Pancreas (tissue), 10 donors: ENCODE results near the gene C10orf105. TPM values are rescaled to one million over a fixed set of nuclear protein-coding genes. Genes with fewer than 3 reads are reported as not detected.

ENCODE experiments used
- ATAC-seq, 4 donors: fragments of 200-7000 bp; cut with Tn5 transposase; one replicate each; pipeline versions ENCODE4 v1.8.0 to v1.9.1; 2020; ENCODE audit warnings: mild to moderate bottlenecking in 4 of 4, moderate library complexity in 4 of 4
- DNase-seq, 6 donors: peaks; one replicate each; pipeline ENCODE4 v3.0.0-alpha.2; 2020
- FAIRE-seq: peaks from 2 replicates; lab custom pipeline; 2012; peaks lifted over from hg19 to GRCh38; lab: Jason Lieb, UNC
- H3K27ac ChIP-seq, 4 donors: fragments of 200-600 bp; sonication (generic); 1 replicate in 3 of 4; 2 replicates in 1 of 4; pipeline versions ENCODE4 v1.5.0 to v1.8.0; 2020
- H3K27me3 ChIP-seq, 4 donors: fragments of 200-600 bp; one replicate each; pipeline ENCODE4 v1.8.0; 2021
- H3K36me3 ChIP-seq, 3 donors: fragments of 200-600 bp; sonication (generic) in 1 of 3; one replicate each; pipeline versions ENCODE4 v1.5.0 to v1.8.0; 2020 to 2021
- H3K4me1 ChIP-seq, 3 donors: fragments of 200-600 bp; one replicate each; pipeline ENCODE4 v1.8.0; 2021
- H3K4me3 ChIP-seq, 4 donors: fragments of 200-600 bp; sonication (generic) in 2 of 4; one replicate each; pipeline versions ENCODE4 v1.5.0 to v1.8.0; 2020 to 2021
- H3K9me3 ChIP-seq, 4 donors: fragments of 200-600 bp; one replicate each; pipeline ENCODE4 v1.8.0; 2021
- WGBS, 2 donors: extraction: QIAGEN DNeasy Blood & Tissue Kit; methylation state at CpG; one replicate each; pipeline ENCODE4 v1.1.7; 2013; 5-methylcytosine and 5-hydroxymethylcytosine counted together
- intact Hi-C, 3 donors: fragments of 100-400 bp; cut with DNase I; formaldehyde crosslinking; loops; one replicate each; pipeline versions ENCODE4 v1.11.1 to v1.14.2; 2022
- polyA plus RNA-seq, 2 donors: library from polyadenylated mRNA; stranded (reverse); fragments of 200-250 nt; gene quantifications; one replicate each; pipeline ENCODE4 v1.2.3, GENCODE V29; 2013
- total RNA-seq, 6 donors: library from RNA; stranded (reverse); fragmentation: NEBNext Ultra II Directional in 4 of 6; extraction: Animal tissue kit (Norgen Biotek cat#: 25700) in 4 of 6; gene quantifications; one replicate each; pipeline versions ENCODE4 v1.2.1 to v1.2.4, GENCODE V29; 2021 to 2023
- TF ChIP-seq, protein P1 (sequence below), 4 donors: fragments of 200-600 bp; sonication (generic) in 3 of 4; IDR thresholded peaks; one replicate each; pipeline versions ENCODE4 v1.5.0 to v1.8.0; 2021; ENCODE audit warnings: antibody characterized with exemption in 4 of 4
- donor health status: healthy with polysubstance abuse.
- donor health status: DM: no; HTN: no; CAD: no; lungs with moderate emphysema.
- donor health status: DM: no; HTN: no; CAD: no.
- donor health status: control.
- donor health status: control.
- donor health status: Bipolar disorder and iron deficiency.
- donor health status: DM: yes; HTN: yes; CAD: no.
- donor health status: DM: no; HTN: no; CAD: no.
- donor health status: DM: no; HTN: no; CAD: no.
- donor health status: DM: yes; HTN: yes; CAD: no.

C10orf105 gene
- total and polyA plus RNA-seq, 8 donors, result 0.06 to 0.14 (median 0.08) TPM; not detected in 5

DNA sequence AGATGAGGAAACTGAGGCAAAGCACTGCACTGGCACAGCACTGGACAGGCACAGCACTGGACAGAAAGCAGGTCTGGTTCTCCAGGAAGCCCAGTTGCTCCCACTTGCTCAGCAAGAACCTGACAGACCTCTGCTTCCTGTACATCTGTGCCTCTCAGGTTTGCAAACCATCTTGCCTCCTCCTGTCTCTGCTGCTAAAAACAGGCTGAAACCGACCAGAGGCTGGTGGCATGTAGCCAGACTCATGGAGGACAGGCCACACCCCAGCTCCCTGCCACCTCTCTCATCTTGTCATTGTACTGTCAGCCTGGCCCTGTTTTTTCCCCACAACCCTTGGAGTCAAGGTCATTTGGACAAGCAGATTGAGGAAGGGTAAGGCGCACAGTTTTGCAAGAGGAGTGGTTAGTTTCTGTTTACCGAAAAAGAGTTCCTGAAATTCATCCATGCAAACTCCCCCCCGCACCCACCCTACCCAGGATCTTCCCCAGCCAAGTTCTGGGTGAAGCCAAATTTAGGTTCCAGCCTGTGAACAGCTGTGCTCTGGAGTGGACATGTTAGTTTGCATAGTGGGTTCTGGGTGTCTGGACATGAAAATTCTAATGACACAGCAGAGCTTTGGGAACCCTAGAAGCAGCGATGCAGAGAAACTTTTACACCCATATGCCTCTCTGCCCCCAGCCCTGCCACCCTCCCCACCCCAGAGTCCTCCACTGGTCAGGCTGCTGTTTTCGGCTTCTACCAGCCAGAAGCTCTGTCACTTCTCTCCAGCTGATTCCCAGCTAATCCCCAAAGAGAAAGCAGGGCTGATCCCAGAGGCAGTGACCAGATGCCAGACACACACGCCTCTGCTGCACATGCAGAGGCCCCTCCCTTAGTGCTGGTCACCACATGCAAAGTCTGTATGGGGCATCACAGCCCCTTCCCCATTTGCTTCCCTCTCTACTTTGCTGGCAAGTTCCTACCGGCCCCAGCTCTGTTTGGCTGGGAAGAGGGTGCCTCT, 8.5 kb upstream of the C10orf105 start:
- peak in 3 of 4 donors; percentile 56 to 67 (median 62) for ATAC-seq
- Histone ChIP-seq H3K27ac (peak overlapping the region; percentile 17 to 72 (median 62)), H3K4me3 (no peak overlapping the region), H3K27me3 (no peaks in the 10 kb centered on the region), H3K36me3 (no peaks in the 10 kb centered on the region), H3K9me3 (no peaks in the 10 kb centered on the region), H3K4me1 (peaks cover 0 to 4% (median 3%) of the 10 kb centered on the region in 3 donors)
- WGBS, 2 donors, result 40 to 41% methylated on average over 8 of the region's 8 CpGs
- intact Hi-C loops, result no loop called here
- peak in 3 of 6 donors; percentile 34 to 59 (median 37) for DNase-seq
- no peak for FAIRE-seq
- TF ChIP-seq, protein P1, sequence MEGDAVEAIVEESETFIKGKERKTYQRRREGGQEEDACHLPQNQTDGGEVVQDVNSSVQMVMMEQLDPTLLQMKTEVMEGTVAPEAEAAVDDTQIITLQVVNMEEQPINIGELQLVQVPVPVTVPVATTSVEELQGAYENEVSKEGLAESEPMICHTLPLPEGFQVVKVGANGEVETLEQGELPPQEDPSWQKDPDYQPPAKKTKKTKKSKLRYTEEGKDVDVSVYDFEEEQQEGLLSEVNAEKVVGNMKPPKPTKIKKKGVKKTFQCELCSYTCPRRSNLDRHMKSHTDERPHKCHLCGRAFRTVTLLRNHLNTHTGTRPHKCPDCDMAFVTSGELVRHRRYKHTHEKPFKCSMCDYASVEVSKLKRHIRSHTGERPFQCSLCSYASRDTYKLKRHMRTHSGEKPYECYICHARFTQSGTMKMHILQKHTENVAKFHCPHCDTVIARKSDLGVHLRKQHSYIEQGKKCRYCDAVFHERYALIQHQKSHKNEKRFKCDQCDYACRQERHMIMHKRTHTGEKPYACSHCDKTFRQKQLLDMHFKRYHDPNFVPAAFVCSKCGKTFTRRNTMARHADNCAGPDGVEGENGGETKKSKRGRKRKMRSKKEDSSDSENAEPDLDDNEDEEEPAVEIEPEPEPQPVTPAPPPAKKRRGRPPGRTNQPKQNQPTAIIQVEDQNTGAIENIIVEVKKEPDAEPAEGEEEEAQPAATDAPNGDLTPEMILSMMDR (IDR thresholded peaks at IDR 0.05), result no peak

DNA sequence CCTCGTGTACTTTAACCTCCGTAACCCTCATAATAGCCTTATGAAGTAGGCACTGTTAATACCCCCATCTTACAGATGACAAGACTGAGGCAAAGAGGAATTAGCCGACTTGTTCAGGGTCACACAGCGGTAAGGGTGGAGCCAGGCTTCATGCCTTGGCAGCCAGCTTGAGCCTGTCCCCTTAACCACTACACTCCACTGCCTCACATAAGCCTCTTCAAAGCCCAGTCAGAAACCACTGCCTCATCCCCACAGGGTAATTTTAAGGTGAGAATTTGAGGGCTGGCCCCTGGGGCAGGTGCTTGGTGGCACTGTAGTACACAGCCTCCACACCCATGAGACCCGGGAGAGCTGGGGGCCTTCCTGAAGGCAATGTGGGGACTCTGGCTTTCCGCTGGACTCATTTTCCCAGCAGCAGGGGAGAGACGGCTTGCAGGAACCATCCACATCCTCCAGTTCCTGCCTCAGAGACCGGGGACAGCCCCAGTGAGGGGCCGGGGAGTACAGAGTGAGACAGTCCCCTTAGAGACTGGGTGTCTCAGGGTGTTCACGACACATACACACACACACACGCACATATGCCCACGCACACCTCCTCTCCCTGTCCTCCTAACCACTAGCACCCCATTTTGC, 7.6 kb upstream of the C10orf105 start:
- H3K9me3 ChIP-seq, result no peaks in the 10 kb centered on the region
- H3K27me3 ChIP-seq, result no peaks in the 10 kb centered on the region
- H3K27ac ChIP-seq, result peak overlapping the region; percentile 17 to 72 (median 62)
- ATAC-seq (peak in 3 of 4 donors; percentile 3 to 15 (median 7)), FAIRE-seq (no peak), DNase-seq (no peak)
- 67 to 68% methylated on average over 12 of the region's 12 CpGs for WGBS, 2 donors
- no peak overlapping the region for H3K4me3 ChIP-seq
- intact Hi-C loops, result no loop called here
- TF ChIP-seq, protein P1 (IDR thresholded peaks at IDR 0.05), result no peak
- H3K4me1 ChIP-seq, result peaks cover 0 to 4% (median 3%) of the 10 kb centered on the region in 3 donors
- H3K36me3 ChIP-seq, result no peaks in the 10 kb centered on the region

DNA sequence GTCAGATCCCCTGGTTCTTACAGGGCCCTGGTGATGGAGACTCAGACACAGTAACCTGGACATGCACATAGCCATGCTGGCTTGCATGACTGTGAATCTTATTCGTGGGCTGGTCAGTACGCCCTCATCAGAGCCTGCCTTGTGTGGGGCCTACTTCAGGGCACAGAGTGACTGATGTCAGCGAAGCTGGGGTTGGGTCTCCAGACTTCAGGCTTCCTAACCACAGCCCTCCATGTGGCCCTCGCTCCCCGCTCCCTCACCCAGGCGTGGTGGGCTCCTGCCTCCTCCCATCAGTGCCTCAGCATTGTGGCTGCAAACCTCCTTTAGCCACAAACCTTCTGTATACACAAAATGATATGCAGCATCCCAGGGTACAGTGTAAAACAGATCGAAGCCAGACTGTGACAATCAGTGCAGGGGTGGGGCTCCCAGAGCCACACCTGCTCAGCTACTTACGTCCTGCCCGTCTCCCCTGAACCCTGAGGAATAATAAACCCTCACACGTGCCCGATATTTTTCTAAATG, 7.1 kb upstream of the C10orf105 start:
- Histone ChIP-seq H3K27ac (peak overlapping the region in 2 of 4 donors; percentile 55 to 68), H3K4me1 (peaks cover 0 to 4% (median 3%) of the 10 kb centered on the region in 3 donors), H3K4me3 (no peak overlapping the region), H3K9me3 (no peaks in the 10 kb centered on the region), H3K27me3 (no peaks in the 10 kb centered on the region), H3K36me3 (no peaks in the 10 kb centered on the region)
- intact Hi-C loops, result no loop called here
- TF ChIP-seq, protein P1 (IDR thresholded peaks at IDR 0.05), result no peak
- WGBS, 2 donors, result 79 to 88% methylated on average over 11 of the region's 11 CpGs
- ATAC-seq, result no peak
- no peak for FAIRE-seq
- peak in 1 of 6 donors; percentile 11 for DNase-seq

DNA sequence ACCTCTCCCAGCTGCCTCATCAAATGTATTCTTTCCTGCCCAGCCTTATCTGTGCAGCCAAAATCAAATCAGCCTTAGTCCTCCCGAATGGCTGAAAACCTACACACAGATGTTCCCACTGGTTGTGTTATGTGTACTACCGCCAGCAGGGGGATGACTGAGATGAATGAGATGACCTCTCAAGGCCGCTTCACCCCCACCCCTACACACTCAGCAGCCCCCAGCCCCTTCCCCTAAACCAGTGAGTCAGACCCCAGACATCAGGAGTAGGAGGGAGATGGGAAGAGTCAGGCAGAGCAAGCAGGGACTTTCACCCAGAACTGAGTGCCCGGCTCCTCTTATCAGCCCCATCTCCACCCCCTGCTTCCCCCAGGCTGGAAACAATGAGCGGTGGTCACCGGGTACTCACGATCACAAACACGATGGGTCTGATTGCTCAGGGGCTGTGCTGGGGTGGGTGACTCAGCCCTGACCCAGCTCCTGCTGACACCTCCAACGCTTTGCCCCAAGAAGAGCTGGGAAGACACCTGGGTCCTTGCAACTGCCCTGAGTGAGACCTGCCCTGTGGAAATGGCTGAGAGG, 6.5 kb upstream of the C10orf105 start:
- FAIRE-seq (no peak), ATAC-seq (no peak), DNase-seq (peak in 1 of 6 donors; percentile 34)
- no peaks in the 10 kb centered on the region for H3K27me3 ChIP-seq
- H3K4me1 ChIP-seq, result peaks cover 0 to 4% (median 3%) of the 10 kb centered on the region in 3 donors
- H3K27ac ChIP-seq, result no peak overlapping the region
- no peaks in the 10 kb centered on the region for H3K36me3 ChIP-seq
- TF ChIP-seq, protein P1 (IDR thresholded peaks at IDR 0.05), result no peak
- intact Hi-C loops, result no loop called here
- H3K9me3 ChIP-seq, result no peaks in the 10 kb centered on the region
- H3K4me3 ChIP-seq, result no peak overlapping the region
- 45 to 60% methylated on average over 9 of the region's 9 CpGs for WGBS, 2 donors
